ENCODE data around the gene ITGA6.
A peak's percentile ranks its signal among the peaks of the same experiment; 100 is the strongest.

- TF ChIP-seq CTCF (IDR thresholded peaks at IDR 0.05) (peak in 3 of 6 experiments; percentile 9 to 19 (median 9)), POLR2A (IDR thresholded peaks at IDR 0.05) (no peak)
These were observed 40.0 kb downstream of the ITGA6 start for GRCh38 chr2:172467382-172467781.

Measured in Peyer's patch (tissue), 4 donors.